H9 (cell line): ENCODE data around the gene PLXNA4. TPM values are rescaled to one million over a fixed set of nuclear protein-coding genes. Genes with fewer than 3 reads are reported as not detected.

ENCODE experiments used
- DNase-seq: peaks from one replicate; pipeline ENCODE4 v3.0.0-alpha.2; 2017
- H2AFZ ChIP-seq: one replicate; pipeline ENCODE4 v1.6.1; 2013; ENCODE audit warnings: mild to moderate bottlenecking, low read length, control low read depth, moderate library complexity
- H2AK5ac ChIP-seq: 2 replicates; pipeline ENCODE4 v1.6.1; 2013; ENCODE audit warnings: low read length, control low read depth, mixed read lengths; ENCODE audit not compliant: insufficient read length
- H2BK120ac ChIP-seq: one replicate; pipeline ENCODE4 v1.6.1; 2013; ENCODE audit warnings: low read depth, mild to moderate bottlenecking, low read length, control low read depth, inconsistent platforms; ENCODE audit not compliant: poor library complexity, severe bottlenecking
- H2BK12ac ChIP-seq: 2 replicates; pipeline ENCODE4 v1.6.1; 2013; ENCODE audit warnings: low read length, control low read depth, mixed read lengths, low read depth; ENCODE audit not compliant: insufficient read length
- H2BK15ac ChIP-seq: 2 replicates; pipeline ENCODE4 v1.6.1; 2013; ENCODE audit warnings: low read depth, low read length, control low read depth
- H2BK20ac ChIP-seq: one replicate; pipeline ENCODE4 v1.6.1; 2013; ENCODE audit warnings: low read depth, mild to moderate bottlenecking, low read length, control low read depth, inconsistent platforms; ENCODE audit not compliant: poor library complexity, severe bottlenecking
- H2BK5ac ChIP-seq: 2 replicates; pipeline ENCODE4 v1.6.1; 2013; ENCODE audit warnings: low read length, control low read depth, mixed read lengths; ENCODE audit not compliant: insufficient read length
- H3K14ac ChIP-seq: 2 replicates; pipeline ENCODE4 v1.6.1; 2013; ENCODE audit warnings: low read length, control low read depth; ENCODE audit not compliant: insufficient read depth
- H3K18ac ChIP-seq: 2 replicates; pipeline ENCODE4 v1.6.1; 2013; ENCODE audit warnings: low read depth, mild to moderate bottlenecking, mixed read lengths, low read length, control low read depth; ENCODE audit not compliant: insufficient read length
- H3K23ac ChIP-seq: 2 replicates; pipeline ENCODE4 v1.6.1; 2013; ENCODE audit warnings: low read length, control low read depth, mixed read lengths, low read depth; ENCODE audit not compliant: insufficient read length
- H3K23me2 ChIP-seq: 2 replicates; pipeline ENCODE4 v1.6.1; 2013; ENCODE audit warnings: low read depth, mild to moderate bottlenecking, mixed read lengths, low read length, control low read depth; ENCODE audit not compliant: insufficient read length, poor library complexity, severe bottlenecking
- H3K27ac ChIP-seq: 2 replicates; pipeline ENCODE4 v1.5.1; 2013; ENCODE audit warnings: low read length, control low read depth, mixed read lengths, low read depth; ENCODE audit not compliant: insufficient read length
- H3K27me3 ChIP-seq: 2 replicates; pipeline ENCODE4 v1.6.1; 2013; ENCODE audit warnings: low read length, control low read depth, inconsistent platforms; ENCODE audit not compliant: insufficient read depth
- H3K4ac ChIP-seq: 2 replicates; pipeline ENCODE4 v1.6.1; 2013; ENCODE audit warnings: low read depth, mild to moderate bottlenecking, control low read depth, inconsistent platforms, low read length, moderate library complexity
- H3K4me1 ChIP-seq: 2 replicates; pipeline ENCODE4 v1.6.1; 2013; ENCODE audit warnings: low read length, control low read depth, inconsistent platforms; ENCODE audit not compliant: insufficient read depth
- H3K4me2 ChIP-seq: 2 replicates; pipeline ENCODE4 v1.6.1; 2013; ENCODE audit warnings: low read length, control low read depth, mixed read lengths; ENCODE audit not compliant: insufficient read length, insufficient read depth
- H3K56ac ChIP-seq: 2 replicates; pipeline ENCODE4 v1.6.1; 2013; ENCODE audit warnings: low read depth, mild to moderate bottlenecking, mixed read lengths, low read length, control low read depth; ENCODE audit not compliant: insufficient read length
- H3K79me1 ChIP-seq: 2 replicates; pipeline ENCODE4 v1.6.1; 2013; ENCODE audit warnings: low read depth, mild to moderate bottlenecking, moderate library complexity, low read length, control low read depth, inconsistent platforms; ENCODE audit not compliant: insufficient read depth, poor library complexity, severe bottlenecking
- H3K79me2 ChIP-seq: 2 replicates; pipeline ENCODE4 v1.6.1; 2013; ENCODE audit warnings: low read length, control low read depth, inconsistent platforms; ENCODE audit not compliant: insufficient read depth
- H3K9ac ChIP-seq: 2 replicates; pipeline ENCODE4 v1.6.1; 2013; ENCODE audit warnings: low read length, control low read depth, mixed read lengths; ENCODE audit not compliant: insufficient read length; ENCODE audit errors: extremely low read depth
- H3K9me3 ChIP-seq: one replicate; pipeline ENCODE4 v1.6.1; 2013; ENCODE audit warnings: low read depth, low read length, inconsistent platforms; ENCODE audit not compliant: control insufficient read depth
- H3T11ph ChIP-seq: one replicate; pipeline ENCODE4 v1.6.1; 2013; ENCODE audit warnings: mild to moderate bottlenecking, low read length, control low read depth, inconsistent platforms
- H4K20me1 ChIP-seq: one replicate; pipeline ENCODE4 v1.6.1; 2013; ENCODE audit not compliant: control insufficient read depth, insufficient read length, insufficient read depth
- H4K5ac ChIP-seq: 2 replicates; pipeline ENCODE4 v1.6.1; 2013; ENCODE audit warnings: low read depth, mild to moderate bottlenecking, mixed read lengths, low read length, control low read depth; ENCODE audit not compliant: insufficient read length
- H4K8ac ChIP-seq: replicated peaks from 2 replicates; pipeline ENCODE4 v1.6.1; 2013; ENCODE audit warnings: low read length, control low read depth, mixed read lengths, low read depth; ENCODE audit not compliant: insufficient read length
- H4K91ac ChIP-seq: 2 replicates; pipeline ENCODE4 v1.6.1; 2013; ENCODE audit warnings: low read depth, mild to moderate bottlenecking, moderate library complexity, mixed read lengths, low read length, control low read depth; ENCODE audit not compliant: insufficient read length
- H3K27ac Mint-ChIP-seq, 3 experiments: 2 replicates in 2 of 3; 3 replicates in 1 of 3; pipeline ENCODE4 v1.8.0; 2020 to 2021; ENCODE audit warnings: mixed read lengths in 3 of 3, mild to moderate bottlenecking in 1 of 3, moderate library complexity in 1 of 3
- H3K27me3 Mint-ChIP-seq: 2 replicates; pipeline ENCODE4 v1.8.0; 2021; ENCODE audit warnings: low read depth, mild to moderate bottlenecking, moderate library complexity, mixed read lengths
- H3K36me3 Mint-ChIP-seq, 3 experiments: 2 replicates in 2 of 3; 3 replicates in 1 of 3; pipeline ENCODE4 v1.8.0; 2020 to 2021; ENCODE audit warnings: low read depth in 3 of 3, mixed read lengths in 3 of 3; ENCODE audit not compliant: insufficient read depth in 1 of 3
- H3K4me1 Mint-ChIP-seq, 2 experiments: 2 replicates each; pipeline ENCODE4 v1.8.0; 2020; ENCODE audit warnings: mixed read lengths in 2 of 2
- H3K4me3 Mint-ChIP-seq, 2 experiments: 2 replicates in 1 of 2; 3 replicates in 1 of 2; pipeline ENCODE4 v1.8.0; 2020 to 2021; ENCODE audit warnings: mild to moderate bottlenecking in 2 of 2, mixed read lengths in 2 of 2, moderate library complexity in 1 of 2
- H3K9me3 Mint-ChIP-seq, 2 experiments: 2 replicates in 1 of 2; 3 replicates in 1 of 2; pipeline ENCODE4 v1.8.0; 2020; ENCODE audit warnings: mild to moderate bottlenecking in 2 of 2, mixed read lengths in 2 of 2, moderate library complexity in 1 of 2
- WGBS: extraction: QIAGEN DNeasy Blood & Tissue Kit; methylation state at CpG from one replicate; pipeline ENCODE4 v1.1.7; 2013; ENCODE audit warnings: missing lambda C conversion rate, low lambda C conversion rate, mixed read lengths; ENCODE audit not compliant: insufficient read length; ENCODE audit errors: extremely low coverage; 5-methylcytosine and 5-hydroxymethylcytosine counted together
- total RNA-seq: library from RNA; stranded (reverse); gene quantifications from 2 replicates; pipeline ENCODE4 v1.2.1, GENCODE V29; 2021
- TF ChIP-seq, protein P1 (sequence below): fragments of 200-600 bp; sonication (generic); conservative IDR thresholded peaks from 3 replicates; pipeline ENCODE4 v1.8.0; 2021; ENCODE audit warnings: antibody characterized with exemption, mild to moderate bottlenecking

PLXNA4 gene
- total RNA-seq, 1 experiment from 2014 or later: 0.35 TPM

DNA sequence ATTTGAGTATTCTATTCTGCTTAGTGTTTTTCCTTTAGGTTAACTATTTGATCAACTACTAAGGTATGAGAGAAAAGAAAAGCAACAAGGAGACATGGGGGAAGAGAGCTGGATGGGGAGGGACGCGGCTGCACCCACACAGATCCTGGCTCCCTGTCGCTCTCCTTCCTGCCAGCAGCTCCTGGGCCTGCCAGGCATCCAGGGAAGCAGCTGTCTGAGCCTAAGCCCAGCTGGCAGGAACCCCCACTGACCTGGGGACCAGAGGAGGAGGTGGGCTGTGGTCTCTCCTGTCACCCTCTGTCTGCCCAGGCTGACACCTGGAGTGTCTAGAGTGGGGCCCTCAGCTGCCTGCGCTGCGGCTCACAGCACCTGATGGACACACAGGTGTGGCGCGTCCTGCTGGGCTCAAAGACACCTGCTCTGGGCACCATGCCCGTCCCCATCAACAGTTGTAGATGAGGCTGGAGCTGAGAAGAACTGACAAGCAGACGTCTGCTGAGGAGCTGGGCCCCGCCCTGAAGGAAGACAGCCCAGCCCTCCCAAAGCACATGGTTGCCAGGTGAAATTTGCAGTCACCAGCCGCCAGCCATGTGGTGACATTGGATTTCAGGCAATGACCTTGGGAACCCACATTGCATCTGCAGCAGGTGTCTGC is 207.9 kb downstream of the PLXNA4 start:
- H3K27ac ChIP-seq: no peak overlapping the region
- H3K27me3 Mint-ChIP-seq: peaks cover 45% of the 10 kb centered on the region
- no peak for DNase-seq
- no peaks in the 10 kb centered on the region for H3K23me2 ChIP-seq
- H3K9me3 ChIP-seq: no peaks in the 10 kb centered on the region
- no peaks in the 10 kb centered on the region for H4K20me1 ChIP-seq
- no peak overlapping the region for H3K56ac ChIP-seq
- no peak overlapping the region for H3T11ph ChIP-seq
- H2BK120ac ChIP-seq: no peak overlapping the region
- H4K91ac ChIP-seq: no peak overlapping the region
- no peaks in the 10 kb centered on the region for H3K27me3 ChIP-seq
- TF ChIP-seq, protein P1, sequence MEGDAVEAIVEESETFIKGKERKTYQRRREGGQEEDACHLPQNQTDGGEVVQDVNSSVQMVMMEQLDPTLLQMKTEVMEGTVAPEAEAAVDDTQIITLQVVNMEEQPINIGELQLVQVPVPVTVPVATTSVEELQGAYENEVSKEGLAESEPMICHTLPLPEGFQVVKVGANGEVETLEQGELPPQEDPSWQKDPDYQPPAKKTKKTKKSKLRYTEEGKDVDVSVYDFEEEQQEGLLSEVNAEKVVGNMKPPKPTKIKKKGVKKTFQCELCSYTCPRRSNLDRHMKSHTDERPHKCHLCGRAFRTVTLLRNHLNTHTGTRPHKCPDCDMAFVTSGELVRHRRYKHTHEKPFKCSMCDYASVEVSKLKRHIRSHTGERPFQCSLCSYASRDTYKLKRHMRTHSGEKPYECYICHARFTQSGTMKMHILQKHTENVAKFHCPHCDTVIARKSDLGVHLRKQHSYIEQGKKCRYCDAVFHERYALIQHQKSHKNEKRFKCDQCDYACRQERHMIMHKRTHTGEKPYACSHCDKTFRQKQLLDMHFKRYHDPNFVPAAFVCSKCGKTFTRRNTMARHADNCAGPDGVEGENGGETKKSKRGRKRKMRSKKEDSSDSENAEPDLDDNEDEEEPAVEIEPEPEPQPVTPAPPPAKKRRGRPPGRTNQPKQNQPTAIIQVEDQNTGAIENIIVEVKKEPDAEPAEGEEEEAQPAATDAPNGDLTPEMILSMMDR: no peak
- no peak overlapping the region for H2BK5ac ChIP-seq
- no peak overlapping the region for H3K9ac ChIP-seq
- no peaks in the 10 kb centered on the region for H3K79me1 ChIP-seq
- no CpG with 5 or more reads among the region's 11 CpGs for WGBS
- H3K4ac ChIP-seq: no peak overlapping the region
- H4K5ac ChIP-seq: no peak overlapping the region
- H2AFZ ChIP-seq: no peak overlapping the region
- no peaks in the 10 kb centered on the region for H3K4me1 ChIP-seq
- H2BK20ac ChIP-seq: no peak overlapping the region
- H3K4me2 ChIP-seq: no peak overlapping the region
- no peak overlapping the region for H3K27ac Mint-ChIP-seq
- no peaks in the 10 kb centered on the region; a peak in 2 of 7 replicates for H3K36me3 Mint-ChIP-seq
- no peak overlapping the region for H2AK5ac ChIP-seq
- no peak overlapping the region for H3K23ac ChIP-seq
- H3K79me2 ChIP-seq: no peaks in the 10 kb centered on the region
- no peaks in the 10 kb centered on the region for H3K9me3 Mint-ChIP-seq
- H2BK12ac ChIP-seq: no peak overlapping the region
- H3K18ac ChIP-seq: no peak overlapping the region
- H3K14ac ChIP-seq: no peak overlapping the region
- no peak overlapping the region for H3K4me3 Mint-ChIP-seq
- peaks cover 2 to 3% of the 10 kb centered on the region in 2 experiments for H3K4me1 Mint-ChIP-seq
- H2BK15ac ChIP-seq: no peak overlapping the region
- H4K8ac ChIP-seq: no peak overlapping the region
